ENCODE measurements around the gene PKDCC.
A peak's percentile ranks its signal among the peaks of the same experiment; 100 is the strongest.

PKDCC gene

DNA sequence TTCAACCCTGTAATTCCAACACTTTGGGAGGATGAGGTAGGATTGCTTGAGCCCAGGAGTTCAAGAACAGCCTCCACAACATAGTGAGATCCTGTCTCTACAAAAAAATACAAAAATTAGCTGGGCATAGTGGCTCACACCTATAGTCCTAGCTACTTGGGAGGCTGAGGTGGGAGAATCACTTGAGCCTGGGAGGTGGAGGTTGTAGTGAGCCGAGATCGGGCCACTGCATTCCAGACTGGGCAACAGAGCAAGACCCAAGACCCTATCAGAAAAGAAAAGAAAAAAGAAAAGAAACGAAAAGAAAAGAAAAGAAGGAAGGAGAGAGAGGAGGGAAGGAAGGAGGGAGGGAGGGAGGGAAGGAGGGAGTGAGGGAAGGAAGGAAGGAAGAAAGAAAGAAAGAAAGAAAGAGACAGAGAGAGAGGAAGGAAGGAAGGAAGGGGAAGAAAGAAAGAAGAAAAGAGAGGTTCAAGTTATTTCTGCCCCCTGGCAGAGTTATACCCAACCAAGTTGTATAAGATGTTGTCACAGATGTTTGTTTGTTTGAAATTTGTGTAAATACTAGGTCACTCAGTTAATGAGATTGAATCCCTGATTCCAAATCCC, 3.9 kb upstream of the PKDCC start:
- Histone ChIP-seq H3K36me3 (ENCODE audit: control insufficient read depth, low read depth, low read length) (no peaks in the 10 kb centered on the region), H3K4me1 (ENCODE audit: control insufficient read depth, low read depth, low read length) (peaks cover 32% of the 10 kb centered on the region), H3K9ac (ENCODE audit: low read length) (no peak overlapping the region), H3K4me3 (ENCODE audit: low read length) (no peak overlapping the region), H3K9me3 (ENCODE audit: control insufficient read depth, low read depth, low read length) (no peaks in the 10 kb centered on the region), H3K27ac (ENCODE audit: low read length) (no peak overlapping the region), H3K27me3 (ENCODE audit: control insufficient read depth, insufficient read depth, low read length) (peaks cover 4% of the 10 kb centered on the region)

GRCh38 chr2:42044939-42045338, 2.9 kb upstream of the PKDCC start:
- Histone ChIP-seq H3K27ac (ENCODE audit: low read length) (no peak overlapping the region), H3K36me3 (ENCODE audit: control insufficient read depth, low read depth, low read length) (no peaks in the 10 kb centered on the region)

GRCh38 chr2:42045352-42045751, 2.5 kb upstream of the PKDCC start:
- H3K9me3 ChIP-seq (ENCODE audit: control insufficient read depth, low read depth, low read length), result no peaks in the 10 kb centered on the region
- H3K9ac ChIP-seq (ENCODE audit: low read length), result no peak overlapping the region
- peaks cover 40% of the 10 kb centered on the region for H3K4me1 ChIP-seq (ENCODE audit: control insufficient read depth, low read depth, low read length)
- no peak overlapping the region for H3K27ac ChIP-seq (ENCODE audit: low read length)
- no peak overlapping the region for H3K4me3 ChIP-seq (ENCODE audit: low read length)
- no peaks in the 10 kb centered on the region for H3K36me3 ChIP-seq (ENCODE audit: control insufficient read depth, low read depth, low read length)
- H3K27me3 ChIP-seq (ENCODE audit: control insufficient read depth, insufficient read depth, low read length), result peaks cover 13% of the 10 kb centered on the region

More at GRCh38 chr2:42044939-42045338, 2.9 kb upstream of the PKDCC start:
- Histone ChIP-seq H3K4me1 (ENCODE audit: control insufficient read depth, low read depth, low read length) (peaks cover 36% of the 10 kb centered on the region), H3K9me3 (ENCODE audit: control insufficient read depth, low read depth, low read length) (no peaks in the 10 kb centered on the region), H3K9ac (ENCODE audit: low read length) (no peak overlapping the region), H3K27me3 (ENCODE audit: control insufficient read depth, insufficient read depth, low read length) (peaks cover 13% of the 10 kb centered on the region), H3K4me3 (ENCODE audit: low read length) (no peak overlapping the region)

DNA sequence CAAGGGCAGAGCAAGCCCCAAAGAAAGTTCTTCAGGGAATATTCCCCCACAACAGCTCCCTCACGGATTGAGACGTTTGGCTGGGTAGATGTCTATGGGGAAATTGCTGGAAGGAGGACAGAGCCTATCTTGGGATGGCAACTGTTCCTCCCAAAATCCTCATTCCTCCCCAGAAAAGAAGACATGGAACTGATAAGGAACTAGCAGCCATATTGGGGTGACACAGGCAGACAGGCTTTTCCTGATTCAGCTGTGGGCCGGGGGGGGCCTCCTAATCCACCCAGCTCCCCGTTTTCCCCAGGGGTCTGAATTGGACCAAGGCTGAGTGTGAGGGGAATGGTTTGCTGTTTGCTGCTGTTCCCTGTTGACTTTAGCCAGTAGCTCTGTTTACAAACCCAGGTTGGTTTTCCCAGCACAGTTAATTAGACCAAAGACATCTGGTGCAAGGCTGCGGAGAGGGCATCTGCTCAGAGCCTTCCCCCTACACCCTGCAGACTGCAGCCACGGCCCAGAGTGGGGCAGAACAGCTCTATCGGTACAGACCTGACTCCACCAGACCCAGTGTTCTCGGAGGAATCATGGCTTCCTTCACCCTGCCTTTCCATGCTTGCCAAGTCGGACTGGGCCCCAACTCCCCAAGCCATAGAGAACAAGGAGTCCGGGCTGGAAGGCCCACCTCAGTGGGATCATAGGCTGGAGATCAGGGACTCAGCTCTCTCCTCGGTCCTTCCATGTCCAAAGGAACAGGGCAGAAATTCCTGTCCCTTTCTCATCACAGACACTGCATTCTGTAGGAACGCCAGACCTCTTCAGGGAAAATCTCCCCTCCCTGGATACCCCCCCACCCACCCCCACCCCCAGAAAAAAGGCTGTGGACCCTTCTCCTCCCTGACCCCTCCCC, 1.7 kb upstream of the PKDCC start:
- Histone ChIP-seq H3K9ac (ENCODE audit: low read length) (no peak overlapping the region), H3K4me3 (ENCODE audit: low read length) (peak overlapping the region; percentile 35), H3K9me3 (ENCODE audit: control insufficient read depth, low read depth, low read length) (no peaks in the 10 kb centered on the region), H3K4me1 (ENCODE audit: control insufficient read depth, low read depth, low read length) (peaks cover 42% of the 10 kb centered on the region), H3K27me3 (ENCODE audit: control insufficient read depth, insufficient read depth, low read length) (peaks cover 13% of the 10 kb centered on the region), H3K27ac (ENCODE audit: low read length) (peak overlapping the region; percentile 74), H3K36me3 (ENCODE audit: control insufficient read depth, low read depth, low read length) (no peaks in the 10 kb centered on the region)

DNA sequence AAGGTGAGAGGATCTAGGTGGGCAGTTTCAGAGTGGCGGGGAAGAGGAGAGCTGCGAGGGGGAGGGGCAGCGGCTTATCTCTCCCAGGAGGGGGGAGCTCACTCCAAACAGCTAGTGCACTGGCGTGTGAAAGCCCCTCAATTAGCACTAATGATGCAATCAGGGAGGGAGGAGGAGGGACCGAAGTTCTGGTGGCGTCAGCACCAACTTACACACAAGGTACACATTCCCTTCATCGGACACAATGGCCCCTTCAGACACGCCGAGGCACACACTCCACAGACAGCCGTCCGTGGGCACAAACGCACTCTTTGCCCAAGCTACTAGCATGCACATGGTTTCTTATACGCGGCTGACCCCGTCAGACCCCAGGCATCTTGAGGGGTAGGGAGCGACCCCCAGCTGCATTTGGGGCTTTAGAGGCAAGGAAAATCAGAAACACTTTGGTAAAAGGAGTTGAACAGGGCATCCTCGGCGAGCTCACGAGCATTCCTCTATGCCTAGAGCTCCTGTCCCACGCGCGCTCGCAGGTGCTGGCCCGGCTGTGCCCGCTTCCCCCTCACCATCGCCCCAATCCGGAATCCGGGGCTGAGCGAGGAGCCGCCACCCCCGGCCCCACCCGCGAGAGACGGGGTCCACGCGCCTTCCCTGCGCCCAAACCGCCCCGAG, 868 bp upstream of the PKDCC start:
- H3K4me3 ChIP-seq (ENCODE audit: low read length), result peak overlapping the region; percentile 87
- H3K36me3 ChIP-seq (ENCODE audit: control insufficient read depth, low read depth, low read length), result no peaks in the 10 kb centered on the region
- peak overlapping the region; percentile 95 for H3K27ac ChIP-seq (ENCODE audit: low read length)
- H3K9me3 ChIP-seq (ENCODE audit: control insufficient read depth, low read depth, low read length), result no peaks in the 10 kb centered on the region
- H3K27me3 ChIP-seq (ENCODE audit: control insufficient read depth, insufficient read depth, low read length), result peaks cover 13% of the 10 kb centered on the region
- H3K4me1 ChIP-seq (ENCODE audit: control insufficient read depth, low read depth, low read length), result peaks cover 50% of the 10 kb centered on the region
- peak overlapping the region; percentile 90 for H3K9ac ChIP-seq (ENCODE audit: low read length)

GRCh38 chr2:42048299-42049220, 739 bp downstream of the PKDCC start:
- no peak overlapping the region for H3K27ac ChIP-seq (ENCODE audit: low read length)

DNA sequence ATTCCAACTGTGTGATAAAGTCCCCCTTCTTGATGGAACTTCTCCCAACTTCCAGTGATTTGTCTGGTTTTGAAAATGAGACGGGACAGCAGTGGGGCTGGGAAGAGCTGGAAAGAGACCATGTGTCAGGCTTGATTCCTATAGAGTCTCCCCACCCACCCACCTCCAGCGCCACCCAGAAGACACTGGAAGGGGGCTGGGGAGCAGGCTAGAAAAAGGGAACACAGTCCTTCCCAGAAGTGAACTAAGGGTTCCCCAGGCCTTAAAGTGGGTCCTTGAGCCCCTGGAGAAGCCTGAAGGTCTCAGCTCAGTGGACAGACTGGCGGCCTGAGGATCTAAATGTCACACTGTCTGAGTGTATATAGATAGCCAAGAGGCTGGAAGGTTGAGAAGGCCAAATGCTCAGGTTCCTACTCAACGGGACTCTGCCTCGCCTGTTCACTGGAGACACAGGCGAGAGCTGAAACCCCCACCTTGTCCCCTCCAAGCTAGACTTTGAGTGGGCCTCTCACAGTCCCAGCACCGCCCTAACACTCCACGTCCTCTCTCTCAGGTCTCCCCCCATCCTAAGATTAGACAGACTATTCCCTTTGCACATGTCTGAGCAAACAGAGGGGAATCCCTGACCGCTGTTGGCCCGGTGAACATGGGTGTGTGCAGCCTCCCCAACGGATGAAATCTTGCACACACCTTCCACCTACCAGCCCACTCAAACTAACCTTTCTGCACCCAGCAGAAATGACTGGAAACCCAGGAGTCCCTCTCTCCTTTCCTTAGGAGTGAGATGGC, 1.6 kb downstream of the PKDCC start:
- Histone ChIP-seq H3K4me3 (ENCODE audit: low read length) (peak overlapping the region; percentile 71), H3K4me1 (ENCODE audit: control insufficient read depth, low read depth, low read length) (peaks cover 55% of the 10 kb centered on the region), H3K36me3 (ENCODE audit: control insufficient read depth, low read depth, low read length) (peaks cover 8% of the 10 kb centered on the region), H3K9me3 (ENCODE audit: control insufficient read depth, low read depth, low read length) (no peaks in the 10 kb centered on the region), H3K27ac (ENCODE audit: low read length) (no peak overlapping the region), H3K9ac (ENCODE audit: low read length) (peak overlapping the region; percentile 28), H3K27me3 (ENCODE audit: control insufficient read depth, insufficient read depth, low read length) (peaks cover 13% of the 10 kb centered on the region)

More at GRCh38 chr2:42048299-42049220, 739 bp downstream of the PKDCC start:
- H3K9ac ChIP-seq (ENCODE audit: low read length), result peak overlapping the region; percentile 28
- peaks cover 3% of the 10 kb centered on the region for H3K36me3 ChIP-seq (ENCODE audit: control insufficient read depth, low read depth, low read length)
- peaks cover 49% of the 10 kb centered on the region for H3K4me1 ChIP-seq (ENCODE audit: control insufficient read depth, low read depth, low read length)
- peaks cover 13% of the 10 kb centered on the region for H3K27me3 ChIP-seq (ENCODE audit: control insufficient read depth, insufficient read depth, low read length)
- peak overlapping the region; percentile 71 for H3K4me3 ChIP-seq (ENCODE audit: low read length)
- H3K9me3 ChIP-seq (ENCODE audit: control insufficient read depth, low read depth, low read length), result no peaks in the 10 kb centered on the region

- Histone ChIP-seq H3K4me1 (ENCODE audit: control insufficient read depth, low read depth, low read length) (peaks cover 53% of the 10 kb centered on the region), H3K36me3 (ENCODE audit: control insufficient read depth, low read depth, low read length) (peaks cover 8% of the 10 kb centered on the region), H3K9ac (ENCODE audit: low read length) (peak overlapping the region; percentile 24), H3K9me3 (ENCODE audit: control insufficient read depth, low read depth, low read length) (no peaks in the 10 kb centered on the region), H3K27me3 (ENCODE audit: control insufficient read depth, insufficient read depth, low read length) (peaks cover 13% of the 10 kb centered on the region), H3K4me3 (ENCODE audit: low read length) (peak overlapping the region; percentile 71), H3K27ac (ENCODE audit: low read length) (no peak overlapping the region)
Measured at GRCh38 chr2:42050010-42050702, 2.3 kb downstream of the PKDCC start.

DNA sequence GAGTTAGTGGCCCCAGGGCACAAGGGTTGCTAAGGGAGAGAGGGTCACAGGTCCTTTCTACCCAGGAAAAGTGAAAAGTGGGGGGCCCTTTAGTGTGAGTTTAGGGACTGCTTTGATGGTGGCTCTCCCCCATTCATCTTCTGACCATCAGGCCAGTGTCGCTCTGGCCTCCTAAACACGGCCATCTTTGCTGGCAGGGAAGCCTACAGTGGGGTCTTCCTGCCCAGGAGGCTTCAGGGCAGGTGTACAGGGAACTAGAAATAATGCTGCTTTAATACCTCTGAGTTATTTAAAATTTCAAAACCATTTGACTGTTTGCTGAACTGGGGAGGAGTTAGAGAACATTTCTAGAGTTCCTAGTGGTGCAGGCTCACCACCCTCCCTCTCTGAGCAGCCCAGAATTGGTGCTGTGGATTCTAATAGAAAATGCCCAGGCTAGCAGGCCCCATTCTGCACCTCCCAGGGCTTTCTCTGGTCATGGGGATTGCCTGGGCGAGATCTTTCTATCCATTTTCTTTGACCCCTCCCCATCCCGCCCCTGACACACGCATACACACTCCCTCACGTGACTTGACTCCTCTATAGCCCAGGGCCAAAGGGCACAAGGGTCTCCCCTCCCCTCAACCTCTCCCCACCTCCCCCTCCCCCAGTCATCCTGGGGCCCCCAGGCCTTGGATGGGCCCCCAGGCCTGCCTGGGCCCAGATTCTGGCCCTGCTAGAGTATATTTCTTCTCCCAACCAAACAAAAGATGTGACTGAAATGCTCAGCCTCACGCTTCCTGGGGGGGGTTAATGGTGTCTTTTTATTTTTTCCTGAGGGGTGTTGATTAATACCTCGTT, 3.1 kb downstream of the PKDCC start:
- Histone ChIP-seq H3K9me3 (ENCODE audit: control insufficient read depth, low read depth, low read length) (no peaks in the 10 kb centered on the region), H3K27ac (ENCODE audit: low read length) (no peak overlapping the region), H3K27me3 (ENCODE audit: control insufficient read depth, insufficient read depth, low read length) (peaks cover 13% of the 10 kb centered on the region), H3K4me1 (ENCODE audit: control insufficient read depth, low read depth, low read length) (peaks cover 46% of the 10 kb centered on the region), H3K9ac (ENCODE audit: low read length) (no peak overlapping the region), H3K36me3 (ENCODE audit: control insufficient read depth, low read depth, low read length) (peaks cover 15% of the 10 kb centered on the region), H3K4me3 (ENCODE audit: low read length) (peak overlapping the region; percentile 71)
